ENCODE measurements around the gene SLC12A6. TPM values are rescaled to one million over a fixed set of nuclear protein-coding genes. Genes with fewer than 3 reads are reported as not detected.
"Not testable (repeated sequence)": the region's sequence is repeated elsewhere in the genome, so short reads cannot be mapped to it uniquely, and the experiment has no call there.

Gene SLC12A6
- total and polyA plus RNA-seq, 7 donors, result 1.4 to 22.7 (median 14.3) TPM

GRCh38 chr15:34203936-34204335, 133.6 kb downstream of the SLC12A6 start:
- intact Hi-C loops (cut with DNase I), result no loop called here
- Histone ChIP-seq H3K4me1 (peaks cover 0 to 12% (median 6%) of the 10 kb centered on the region in 4 donors), H3K4me3 (no peak overlapping the region), H3K27ac (no peak overlapping the region), H3K36me3 (no peaks in the 10 kb centered on the region), H3K9me3 (no peaks in the 10 kb centered on the region), H3K27me3 (no peaks in the 10 kb centered on the region)
- TF ChIP-seq CTCF (IDR thresholded peaks at IDR 0.05), result no peak
- 90 to 100% methylated on average over 1 of the region's 1 CpG for WGBS, 2 donors
- DNase-seq, result no peak

DNA sequence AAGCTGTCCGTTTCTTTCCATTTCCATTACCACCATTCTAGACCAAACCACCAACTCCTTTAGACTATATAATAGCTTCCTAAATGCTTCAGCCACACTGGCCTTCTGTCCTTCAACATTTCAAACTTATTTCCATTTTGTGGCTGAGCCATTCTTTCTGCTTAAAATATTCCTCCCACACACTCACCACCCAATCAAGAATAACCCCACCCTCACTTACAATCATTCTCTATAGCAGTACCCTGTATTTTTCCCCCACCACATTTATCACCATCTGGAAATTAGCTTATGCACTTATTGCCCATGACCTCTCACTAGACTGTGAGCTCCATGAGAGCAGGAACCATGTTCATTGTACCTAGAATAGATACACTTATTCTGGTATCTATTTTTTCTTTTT, 134.3 kb downstream of the SLC12A6 start:
- intact Hi-C loops (cut with DNase I), result no loop called here
- TF ChIP-seq POLR2A (IDR thresholded peaks at IDR 0.05) (no peak), CTCF (IDR thresholded peaks at IDR 0.05) (no peak), EP300 (IDR thresholded peaks at IDR 0.05) (no peak), POLR2AphosphoS5 (IDR thresholded peaks at IDR 0.05) (no peak)
- H3K4me1 ChIP-seq, result peaks cover 0 to 6% (median under 1%) of the 10 kb centered on the region in 4 donors
- no peak for DNase-seq
- H3K4me3 ChIP-seq, result no peak overlapping the region
- whole genome bisulfite sequencing, 2 donors, result 84 to 94% methylated on average over 1 of the region's 1 CpG
- no peaks in the 10 kb centered on the region for H3K36me3 ChIP-seq
- no peak overlapping the region for H3K27ac ChIP-seq
- H3K27me3 ChIP-seq, result no peaks in the 10 kb centered on the region
- H3K9me3 ChIP-seq, result no peaks in the 10 kb centered on the region

DNA sequence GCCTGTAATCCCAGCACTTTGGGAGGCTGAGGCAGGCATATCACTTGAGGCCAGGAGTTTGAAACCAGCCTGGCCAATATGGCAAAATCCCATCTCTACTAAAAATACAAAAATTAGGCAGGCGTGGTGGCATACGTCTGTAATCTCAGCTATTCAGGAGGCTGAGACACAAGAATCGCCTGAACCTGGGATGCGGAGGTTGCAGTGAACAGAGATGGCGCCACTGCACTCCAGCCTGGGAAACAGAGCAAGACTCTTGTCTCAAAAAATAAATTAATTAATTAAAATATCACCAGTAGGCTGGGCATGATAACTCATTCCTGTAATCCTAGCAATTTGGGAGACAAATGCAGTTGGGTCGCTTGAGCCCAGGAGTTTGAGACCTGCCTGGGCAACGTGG, 144.3 kb downstream of the SLC12A6 start:
- H3K36me3 ChIP-seq; H3K4me3 ChIP-seq; DNase-seq; H3K27me3 ChIP-seq; H3K9me3 ChIP-seq; H3K27ac ChIP-seq; intact Hi-C loops (cut with DNase I): not testable (repeated sequence)
- WGBS, 2 donors, result 92 to 98% methylated on average over 7 of the region's 7 CpGs
- peaks cover 0 to 11% (median 0%) of the 10 kb centered on the region in 4 donors for H3K4me1 ChIP-seq

GRCh38 chr15:34188711-34189110, 148.9 kb downstream of the SLC12A6 start:
- no peak for DNase-seq
- peaks cover 0 to 3% (median 0%) of the 10 kb centered on the region in 4 donors for H3K36me3 ChIP-seq
- TF ChIP-seq CTCF (IDR thresholded peaks at IDR 0.05) (no peak), EP300 (IDR thresholded peaks at IDR 0.05) (no peak), POLR2AphosphoS5 (IDR thresholded peaks at IDR 0.05) (no peak), POLR2A (IDR thresholded peaks at IDR 0.05) (no peak)
- H3K9me3 ChIP-seq, result no peaks in the 10 kb centered on the region
- H3K4me1 ChIP-seq, result peaks cover 0 to 17% (median 0%) of the 10 kb centered on the region in 4 donors
- no peak overlapping the region for H3K4me3 ChIP-seq
- no peak overlapping the region for H3K27ac ChIP-seq
- intact Hi-C loops (cut with DNase I), result no loop called here
- no peaks in the 10 kb centered on the region for H3K27me3 ChIP-seq
- 92 to 94% methylated on average over 5 of the region's 5 CpGs for WGBS, 2 donors

- H3K4me1 ChIP-seq, result peaks cover 0 to 26% (median 4%) of the 10 kb centered on the region in 4 donors
- H3K36me3 ChIP-seq, result peaks cover 0 to 3% (median 0%) of the 10 kb centered on the region in 4 donors
- no peaks in the 10 kb centered on the region for H3K27me3 ChIP-seq
- no peak overlapping the region for H3K4me3 ChIP-seq
- no peaks in the 10 kb centered on the region for H3K9me3 ChIP-seq
- no peak for TF ChIP-seq CTCF (IDR thresholded peaks at IDR 0.05)
- TF ChIP-seq POLR2AphosphoS5 (IDR thresholded peaks at IDR 0.05), result no peak
- no peak for TF ChIP-seq POLR2A (IDR thresholded peaks at IDR 0.05)
- no peak for TF ChIP-seq EP300 (IDR thresholded peaks at IDR 0.05)
- intact Hi-C loops (cut with DNase I), result no loop called here
- no peak for DNase-seq
- H3K27ac ChIP-seq, result no peak overlapping the region
- 79 to 84% methylated on average over 4 of the region's 4 CpGs for WGBS, 2 donors
Measured at GRCh38 chr15:34185666-34186065, 151.9 kb downstream of the SLC12A6 start.

All from sigmoid colon (tissue), 7 donors.